GM03348 (cell line): ENCODE results near the gene KCNJ3.

Experiments
- DNase-seq: peaks from one replicate; pipeline ENCODE4 v3.0.0; 2012; ENCODE audit warnings: low spot score

Gene KCNJ3

DNA sequence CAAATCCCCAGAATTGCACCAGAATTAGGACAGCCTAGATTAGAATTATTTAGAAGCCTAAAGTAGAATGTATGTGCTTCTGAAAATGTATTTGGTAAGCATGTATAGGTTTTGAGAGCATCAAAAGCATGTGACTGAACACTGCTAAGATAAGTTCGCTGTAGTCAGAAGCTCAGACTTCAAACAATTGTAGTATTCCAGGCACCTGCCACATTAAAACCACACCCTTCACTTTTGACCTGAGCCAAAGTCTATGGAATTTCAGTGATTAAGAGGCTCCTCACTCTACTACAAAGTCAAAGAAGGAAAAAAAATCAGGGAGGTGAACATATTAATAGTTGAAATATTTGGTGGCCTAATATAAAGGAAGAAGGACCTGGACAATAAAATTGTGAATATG is 8.2 kb downstream of the KCNJ3 start:
- DNase-seq = no peak

DNA sequence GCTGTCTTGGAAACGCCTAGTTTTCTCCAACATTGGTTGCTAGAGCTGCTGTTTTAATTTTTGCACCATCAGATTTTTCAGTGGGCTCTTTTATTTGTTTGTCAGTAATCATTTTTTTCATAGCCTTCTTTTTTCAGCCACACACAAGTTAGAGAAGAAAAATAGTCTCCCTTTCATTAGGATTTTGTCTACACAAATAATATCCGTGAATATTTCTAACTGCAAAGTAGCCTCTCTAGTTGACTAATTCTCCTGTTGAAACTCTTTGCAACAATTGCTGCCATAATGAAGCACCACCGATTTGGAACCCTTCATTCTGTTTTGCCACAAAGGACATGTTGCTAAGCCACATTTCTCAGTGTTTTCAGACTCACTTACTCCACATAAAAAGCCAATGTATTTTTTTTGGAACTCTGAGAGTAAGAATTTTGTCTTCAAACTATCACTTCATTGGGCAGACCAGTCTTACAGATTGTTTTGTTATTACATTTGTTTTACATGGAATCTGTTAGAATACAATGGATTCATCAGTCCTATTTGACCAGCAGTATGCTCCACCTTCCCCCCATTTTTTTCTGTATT is 9.6 kb downstream of the KCNJ3 start:
- no peak for DNase-seq

DNA sequence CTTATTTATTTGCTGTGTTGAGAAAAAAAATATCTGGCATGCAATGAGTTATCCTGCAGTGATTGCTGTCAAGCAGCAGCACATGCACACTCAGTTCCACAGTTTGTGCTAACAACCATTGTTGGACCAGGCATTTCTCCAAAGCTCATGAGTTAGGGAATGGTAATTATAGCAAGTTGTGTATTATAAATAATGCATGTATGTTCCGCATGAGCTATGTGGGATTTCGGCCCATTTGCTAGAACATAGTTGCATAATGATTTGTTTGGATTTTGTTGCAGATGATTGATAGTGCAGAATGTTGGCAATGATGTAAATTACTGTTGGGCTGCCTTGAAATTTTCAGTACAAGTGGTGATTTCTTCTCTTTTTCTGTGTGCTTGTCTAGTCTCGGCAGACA is 10.7 kb downstream of the KCNJ3 start:
- no peak for DNase-seq

DNA sequence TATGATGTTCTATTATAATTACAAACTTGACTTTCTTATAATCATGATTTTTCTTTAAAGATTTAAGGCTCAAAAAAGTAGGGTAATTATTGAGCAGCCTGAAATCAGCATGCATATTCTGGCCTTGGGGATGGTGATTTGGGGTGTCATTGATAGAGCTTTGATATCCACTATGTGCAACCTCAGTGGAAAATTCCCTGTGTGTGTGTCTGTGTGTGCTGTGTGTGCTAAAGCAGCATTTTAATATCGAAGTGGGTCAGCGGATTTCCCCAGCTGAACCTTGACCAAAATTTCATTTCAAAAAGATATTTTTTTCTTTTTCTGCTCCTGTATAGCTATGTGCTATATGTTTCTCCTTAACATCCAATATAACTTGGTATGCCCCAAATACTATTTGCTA is 11.6 kb downstream of the KCNJ3 start:
- no peak for DNase-seq

DNA sequence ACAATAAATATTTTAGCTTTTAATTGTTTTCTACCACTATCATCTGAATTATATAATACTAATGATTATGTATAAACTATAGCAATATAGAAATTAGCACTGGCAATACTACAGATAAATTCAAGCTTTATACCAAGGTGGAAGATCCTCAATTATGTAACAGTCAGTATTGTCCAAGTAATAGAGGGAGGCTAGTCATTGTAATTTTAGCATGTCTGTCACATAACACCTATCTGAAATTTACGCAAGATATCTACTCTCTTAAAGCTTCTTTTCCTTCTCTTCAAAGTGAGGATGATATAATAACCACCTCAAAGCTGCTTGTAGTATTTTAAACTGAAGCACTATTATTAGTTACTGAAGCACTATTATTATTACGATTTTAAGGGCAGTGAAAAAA is 12.2 kb downstream of the KCNJ3 start:
- DNase-seq = no peak

DNA sequence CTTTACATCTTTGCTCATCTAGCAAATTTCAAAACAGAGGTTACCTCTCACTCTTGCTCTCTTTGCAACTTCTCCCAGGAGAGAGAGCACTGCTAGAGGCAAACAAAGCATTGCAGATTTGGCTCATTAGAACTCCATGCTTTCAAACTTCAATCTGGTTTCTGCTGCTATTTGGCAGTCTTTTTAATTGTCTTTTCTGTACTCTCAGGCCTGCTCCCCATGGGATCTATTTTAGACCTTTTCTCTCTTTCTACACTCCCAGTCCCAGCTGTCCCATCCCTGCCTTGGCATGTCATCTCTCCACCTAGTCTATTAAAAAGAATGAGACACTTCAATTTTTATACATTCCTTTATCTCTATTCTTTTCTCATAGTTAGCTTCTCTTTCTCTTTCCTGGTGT is 15.2 kb downstream of the KCNJ3 start:
- no peak for DNase-seq

DNA sequence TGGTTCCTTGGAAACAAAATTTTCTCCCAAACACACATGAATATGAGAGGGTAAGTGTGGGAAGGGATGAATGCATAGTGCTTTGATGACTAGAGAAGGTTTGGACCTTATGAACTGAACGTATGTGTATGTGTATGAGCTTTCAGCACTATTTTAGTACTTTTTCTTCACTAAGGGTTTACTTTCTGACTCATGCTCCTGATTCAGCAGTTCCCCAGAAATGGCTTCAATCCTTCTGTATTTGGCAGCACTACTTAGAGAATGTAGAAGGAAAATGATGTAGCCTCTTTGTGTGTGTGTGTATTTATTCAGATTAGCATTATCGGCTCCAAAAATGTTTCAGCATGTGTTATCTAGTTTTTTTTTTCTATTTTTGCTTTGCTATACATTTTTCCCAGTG is 22.2 kb downstream of the KCNJ3 start:
- no peak for DNase-seq

DNA sequence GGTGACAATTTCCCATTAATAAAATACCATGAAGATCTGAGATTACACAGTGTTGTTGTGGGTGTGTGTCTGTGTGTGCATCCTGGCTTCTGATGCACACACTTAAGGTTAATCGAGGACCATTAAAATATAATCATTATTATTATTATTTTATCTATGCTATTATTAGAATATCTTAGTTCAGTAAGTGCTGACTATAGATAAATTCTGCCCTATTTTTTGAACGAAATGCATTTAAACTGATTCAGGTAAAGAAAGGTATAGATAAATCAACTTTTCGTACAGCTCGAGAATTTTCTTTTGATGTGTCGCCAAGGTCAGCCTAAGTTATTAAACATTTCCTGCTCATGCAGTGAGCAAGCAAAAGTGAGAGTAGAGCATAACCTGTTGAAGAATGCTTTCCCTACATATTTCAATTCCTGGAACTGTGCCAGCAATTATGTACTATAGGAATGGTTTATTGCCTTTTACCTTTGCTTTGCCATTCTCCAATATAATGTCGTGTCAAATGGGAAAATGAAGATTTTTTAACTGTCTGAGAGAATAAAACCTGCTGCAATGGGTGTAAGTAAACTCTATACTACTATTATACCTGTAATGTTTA is 25.8 kb downstream of the KCNJ3 start:
- no peak for DNase-seq

DNA sequence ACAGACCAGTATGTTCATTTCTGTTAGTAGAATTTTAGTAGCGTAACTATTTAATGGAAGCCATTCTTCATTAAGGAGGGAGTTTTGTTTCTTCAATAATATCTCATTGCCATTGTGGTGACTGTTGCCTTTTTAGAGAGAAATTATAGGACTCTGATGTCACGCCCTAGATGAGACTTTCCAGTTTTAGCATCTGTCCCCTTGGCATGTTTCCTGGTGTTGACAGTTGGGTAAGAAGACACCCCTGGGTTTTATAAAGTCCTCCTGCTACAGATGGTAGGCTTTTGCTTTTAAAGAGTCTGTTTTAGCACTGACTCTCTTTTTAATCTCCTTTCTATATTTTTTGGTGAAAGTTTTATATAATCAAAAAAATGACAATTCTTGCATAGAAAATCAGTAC is 41.9 kb downstream of the KCNJ3 start:
- no peak for DNase-seq

DNA sequence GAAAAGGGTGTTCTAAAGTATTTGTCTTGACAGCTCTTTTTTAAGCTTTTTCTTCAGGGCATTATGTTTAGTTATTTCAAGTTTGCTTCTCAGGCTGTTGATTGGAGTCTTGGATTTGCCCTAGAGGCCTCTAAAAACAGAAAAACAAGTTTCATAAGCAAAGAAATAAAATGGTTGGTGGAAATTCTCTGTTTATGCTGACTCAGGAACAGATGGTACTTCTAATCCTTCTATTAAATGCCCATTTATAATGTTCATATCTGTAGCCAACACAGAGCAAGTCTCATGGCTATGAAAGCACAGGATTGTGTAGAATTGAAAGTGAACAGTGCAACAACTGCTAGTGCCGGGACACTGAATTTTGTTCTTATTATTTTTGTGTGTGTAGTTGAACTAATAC is 60.4 kb downstream of the KCNJ3 start:
- DNase-seq = no peak

DNA sequence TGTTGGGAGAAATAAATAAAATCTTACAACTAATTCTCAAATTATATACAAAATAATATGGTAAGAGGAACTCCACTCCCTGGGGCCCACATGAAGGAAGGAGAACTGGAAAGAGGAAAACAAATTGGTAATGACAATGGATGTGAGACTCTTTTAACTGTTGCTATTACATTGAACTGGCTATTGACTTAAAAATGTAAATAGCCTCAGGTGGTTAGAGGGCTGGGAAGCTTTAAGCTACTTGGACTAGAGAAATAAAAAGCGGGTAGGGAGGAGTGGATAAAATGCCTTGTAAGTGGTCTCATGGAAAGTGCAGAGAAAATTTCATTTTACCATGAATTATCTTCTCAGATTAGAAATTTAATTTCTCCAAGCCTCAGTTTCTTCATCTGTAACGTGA is 64.1 kb downstream of the KCNJ3 start:
- DNase-seq = no peak

DNA sequence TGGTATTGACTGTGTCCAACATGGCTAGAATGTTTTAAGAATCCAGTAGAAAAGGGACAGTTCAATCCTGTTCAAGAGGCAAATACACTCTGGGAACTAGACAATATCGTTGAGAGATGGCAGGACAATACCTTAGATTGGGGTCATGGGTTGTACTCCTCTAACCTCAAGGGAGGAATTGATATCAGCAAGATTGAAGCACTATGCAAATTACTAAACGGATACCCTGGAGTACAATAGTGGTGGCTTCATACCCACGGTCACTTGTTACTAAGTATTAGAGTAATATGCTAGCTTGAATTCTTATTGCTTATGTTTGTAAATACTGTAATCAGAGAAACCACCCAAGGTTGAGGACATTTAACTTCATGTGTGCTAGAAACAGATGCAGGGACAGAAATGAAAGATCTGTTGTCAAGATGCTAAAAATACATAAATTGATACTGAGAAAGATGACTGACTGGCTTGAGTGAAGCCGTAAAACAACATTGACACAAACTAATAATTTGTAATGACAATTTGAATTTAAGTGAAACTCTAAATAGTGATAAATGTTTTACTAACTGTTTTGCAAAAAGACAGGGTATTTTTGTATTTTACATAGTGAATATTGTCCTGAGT is 73.3 kb downstream of the KCNJ3 start:
- no peak for DNase-seq

DNA sequence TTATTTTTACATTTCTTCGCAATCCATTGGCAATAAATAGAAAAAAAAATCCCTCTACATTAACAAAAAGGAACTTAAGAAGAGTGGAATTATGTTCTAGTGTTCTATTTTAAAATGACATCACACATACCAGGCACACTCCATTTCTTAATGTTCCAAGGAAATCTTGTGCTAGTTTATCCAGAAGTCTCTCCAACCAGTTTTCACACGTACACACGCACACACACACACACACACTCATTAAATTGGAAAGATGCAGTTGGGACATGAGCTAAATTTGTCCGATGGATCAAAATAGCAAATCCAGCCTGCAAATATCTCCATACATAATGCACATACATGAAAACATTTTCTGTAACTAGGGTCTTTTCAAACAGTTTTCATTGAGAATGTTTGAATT is 78.3 kb downstream of the KCNJ3 start:
- no peak for DNase-seq

DNA sequence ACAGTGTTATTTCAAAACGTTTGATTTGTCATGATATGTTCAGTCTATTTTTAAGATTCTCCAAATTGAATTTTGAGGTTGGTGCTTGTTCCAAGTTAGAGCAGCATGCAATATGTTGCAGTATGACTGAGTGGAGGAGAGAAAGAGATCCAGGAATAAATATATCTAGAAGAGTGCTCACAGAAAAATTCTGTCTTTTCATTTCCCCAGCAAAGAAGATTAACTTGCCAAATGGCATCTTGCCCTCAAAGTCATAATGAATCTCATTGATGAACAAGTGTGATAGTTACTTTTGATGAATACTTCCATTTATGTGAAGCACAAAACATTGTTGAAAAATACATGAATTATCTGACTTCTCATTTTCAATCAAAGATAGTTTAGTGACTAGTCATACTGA is 95.9 kb downstream of the KCNJ3 start:
- DNase-seq = no peak

DNA sequence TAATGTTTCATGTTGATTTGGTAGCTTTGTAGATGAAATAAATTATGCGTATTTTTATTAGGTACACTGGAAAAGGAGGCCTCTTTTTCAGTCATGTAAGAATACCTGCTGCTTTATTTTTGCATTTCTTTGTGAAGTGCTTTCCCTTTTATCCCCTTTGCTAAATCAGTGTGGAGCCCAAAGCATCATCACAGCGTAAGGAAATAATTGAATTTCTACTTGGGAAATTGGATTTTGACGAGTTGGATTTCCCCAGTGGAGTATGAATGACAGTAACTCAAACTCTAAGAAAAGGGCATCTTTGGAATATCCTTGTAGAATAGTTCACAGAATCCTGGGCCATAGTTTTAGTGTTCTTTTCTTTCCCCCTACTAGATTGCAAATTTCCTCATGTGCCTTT is 97.2 kb downstream of the KCNJ3 start:
- DNase-seq = no peak

DNA sequence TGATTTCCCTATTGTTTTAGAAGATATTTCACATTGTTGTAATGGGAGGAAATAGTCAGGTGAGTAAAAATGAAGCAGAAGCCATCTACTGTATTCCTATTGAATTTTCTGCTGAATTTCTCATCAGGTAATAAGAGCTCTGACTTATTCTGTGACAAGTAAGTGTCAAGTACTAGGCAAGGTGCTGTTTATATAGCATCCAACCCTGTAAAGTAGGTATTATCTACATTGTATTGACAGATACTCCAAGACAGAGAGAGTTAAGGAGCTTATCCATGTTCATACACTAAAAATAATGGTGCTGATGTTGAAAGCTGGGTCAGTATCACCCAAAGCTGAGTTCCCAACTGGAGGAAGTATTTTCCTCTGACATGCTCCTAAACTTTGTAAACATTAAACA is 106.0 kb downstream of the KCNJ3 start:
- no peak for DNase-seq

DNA sequence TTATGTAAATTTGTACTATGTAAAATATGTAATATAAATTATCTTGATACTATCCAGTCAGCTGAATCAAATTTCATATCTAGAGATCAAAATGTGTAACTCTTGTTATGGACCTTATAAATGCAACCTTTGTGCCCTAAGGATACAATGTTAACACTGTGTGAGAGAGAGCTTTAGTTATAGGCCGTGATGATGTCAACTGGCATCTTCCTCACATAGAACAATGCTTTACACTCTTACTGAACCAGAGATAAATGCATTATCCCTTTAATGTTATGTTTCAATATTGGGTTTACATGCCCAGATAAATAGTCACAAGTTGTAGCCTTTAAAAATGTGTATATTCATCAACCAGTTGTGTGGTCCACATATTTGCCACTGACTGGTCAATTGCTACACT is 115.1 kb downstream of the KCNJ3 start:
- no peak for DNase-seq

DNA sequence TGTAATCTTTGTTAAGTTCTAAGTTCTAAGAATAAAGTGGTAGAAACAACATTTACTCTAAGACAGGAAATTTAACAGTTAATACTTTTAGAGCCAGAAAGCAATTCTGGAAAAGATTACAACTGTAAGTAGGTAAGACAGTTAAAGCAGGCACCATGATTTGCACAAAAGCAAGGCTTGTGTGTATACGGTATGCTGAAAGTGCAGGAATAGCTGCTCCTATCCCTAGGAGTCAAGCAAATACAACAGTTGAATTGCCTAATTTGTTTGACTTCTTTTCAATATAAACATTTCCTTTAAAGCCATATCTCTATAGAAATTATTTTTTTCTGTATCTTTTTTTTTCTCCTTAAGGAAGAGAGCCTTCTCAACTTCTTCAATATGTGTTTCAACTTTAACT is 116.4 kb downstream of the KCNJ3 start:
- DNase-seq = no peak

DNA sequence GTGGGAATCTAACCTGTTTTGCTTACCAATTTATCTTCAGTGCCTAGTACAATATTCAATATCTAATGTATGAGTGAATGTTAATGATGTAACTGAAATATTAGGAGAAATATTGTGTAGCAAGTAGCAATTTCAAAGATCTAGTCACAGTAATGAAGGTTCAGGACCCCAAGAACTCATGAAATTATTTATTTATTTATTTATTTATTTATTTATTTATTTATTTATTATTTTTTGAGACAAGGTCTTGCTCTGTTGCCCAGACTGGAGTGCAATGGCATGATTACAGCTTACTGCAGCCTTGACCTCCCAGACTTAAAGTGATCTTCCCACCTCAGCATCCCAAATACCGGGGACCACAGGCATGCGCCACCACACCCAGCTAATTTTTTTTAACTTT is 126.9 kb downstream of the KCNJ3 start:
- no peak for DNase-seq

DNA sequence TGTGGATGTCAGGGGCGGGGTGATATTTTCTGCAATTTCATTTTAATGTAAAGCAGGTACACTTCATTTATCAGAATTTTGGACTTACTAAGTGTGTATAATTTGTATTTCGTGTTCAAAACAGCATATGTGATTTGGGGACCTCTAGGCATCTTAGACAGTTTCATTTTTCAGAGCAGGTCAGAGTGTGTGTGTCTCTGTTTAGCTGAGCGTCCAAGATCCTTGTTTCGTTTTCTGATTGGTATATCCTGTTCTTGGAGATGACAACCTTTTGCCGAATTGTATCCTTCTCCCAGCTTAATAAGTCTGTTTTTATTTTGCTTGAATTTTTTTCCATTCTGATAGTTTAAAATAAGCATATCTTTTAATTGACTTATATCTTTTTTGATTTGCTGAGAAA is 128.3 kb downstream of the KCNJ3 start:
- DNase-seq = no peak

DNA sequence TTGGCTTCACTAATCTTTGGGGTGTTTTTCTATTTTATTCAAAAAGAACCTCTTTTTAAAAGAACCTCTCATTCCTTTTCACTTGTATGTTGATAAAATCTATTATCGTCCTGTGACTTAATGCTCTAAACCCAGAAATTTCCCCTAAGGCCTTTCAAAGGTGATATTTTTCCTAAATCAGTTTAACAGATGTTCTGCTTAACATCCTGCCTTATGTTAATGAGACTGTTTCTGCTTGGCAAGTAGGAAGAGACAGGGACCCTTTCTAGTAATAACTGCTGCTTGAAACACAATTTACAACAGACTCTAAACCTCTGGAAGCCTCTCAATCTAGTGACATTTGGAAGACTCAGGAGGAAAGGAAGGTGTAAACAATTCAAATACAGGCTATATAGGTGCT is 128.8 kb downstream of the KCNJ3 start:
- no peak for DNase-seq

DNA sequence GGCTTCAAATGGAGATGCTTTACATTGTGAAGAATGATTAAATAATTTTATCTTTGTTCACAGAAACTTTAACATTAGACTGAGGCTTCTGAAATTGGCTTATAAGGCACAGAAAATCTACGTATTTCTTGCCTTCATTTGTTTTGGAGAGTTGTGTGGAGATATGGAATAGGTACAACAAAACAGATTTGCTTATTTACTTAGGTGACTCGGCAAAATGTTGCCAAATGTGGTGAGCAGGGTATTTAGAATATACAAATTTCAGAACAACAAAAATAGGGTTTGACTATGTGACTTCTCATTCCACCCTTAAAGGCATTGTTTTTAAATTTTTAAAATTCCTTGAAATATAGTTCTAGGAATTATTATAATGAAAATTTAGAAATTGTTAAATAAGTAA is 134.2 kb downstream of the KCNJ3 start:
- no peak for DNase-seq

DNA sequence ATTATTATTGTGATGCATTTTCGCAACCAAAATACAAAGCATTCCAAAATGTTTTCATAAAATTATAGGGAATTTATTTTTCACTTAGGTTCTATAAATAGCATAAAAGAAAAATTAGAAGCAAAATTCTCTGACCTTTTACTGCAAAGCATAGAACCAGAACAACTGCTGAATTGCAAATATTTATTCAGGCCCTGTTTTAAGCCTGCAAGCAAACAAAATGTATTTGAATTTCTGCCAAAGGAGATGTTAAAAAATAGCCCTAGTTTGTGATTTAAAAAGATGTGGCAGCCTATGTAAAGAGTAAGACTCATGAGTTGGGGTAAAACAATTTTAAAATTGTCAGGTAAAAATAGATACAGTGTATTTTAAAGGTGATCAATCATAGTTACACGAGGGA is 138.1 kb downstream of the KCNJ3 start:
- DNase-seq = no peak

DNA sequence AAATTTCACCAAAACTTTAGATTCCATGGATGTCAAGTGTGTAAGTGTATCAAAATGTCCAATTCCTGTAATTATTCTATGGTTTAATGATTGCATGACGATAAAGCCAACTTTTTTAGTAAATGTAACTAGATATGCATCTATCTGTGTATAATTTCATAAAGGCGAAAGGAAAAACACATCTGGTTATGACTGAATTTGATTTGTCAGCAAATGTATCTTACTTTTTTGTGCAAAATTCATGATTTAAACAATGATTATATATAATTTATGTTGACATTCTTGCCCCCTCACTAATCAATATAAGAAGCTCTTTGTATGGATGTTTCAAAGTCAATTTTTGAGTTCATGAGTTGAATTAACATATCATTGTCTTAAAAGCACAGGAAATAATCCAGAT is 138.5 kb downstream of the KCNJ3 start:
- no peak for DNase-seq
